Endothelial cell of umbilical vein (primary cell): ENCODE measurements around the gene SRP68. TPM values are rescaled to one million over a fixed set of nuclear protein-coding genes. Genes with fewer than 3 reads are reported as not detected.

Experiments used
- BruUV-seq: library from RNA; stranded (reverse); fragments of 400-500 nt; replicated peaks from 2 replicates; lab custom pipeline; 2021; lab: Mats Ljungman, UMichigan
- CTCF ChIA-PET: fragments of 300-600, 350-600 bp; sonication (Branson Sonifier 250); formaldehyde crosslinking; loops from one replicate; lab custom pipeline; 2021; ENCODE audit warnings: antibody characterized with exemption, inconsistent platforms; lab: Charles Lee
- POLR2A ChIA-PET: fragments of 300-600, 350-600 bp; sonication (Branson Sonifier 250); formaldehyde crosslinking; loops from one replicate; lab custom pipeline; 2021; ENCODE audit warnings: antibody characterized with exemption, inconsistent platforms; lab: Charles Lee
- DNase-seq: peaks from one replicate; pipeline ENCODE4 v3.0.0-alpha.2; 2011; ENCODE audit warnings: low read depth, low spot score
- FAIRE-seq: peaks from 2 replicates; lab custom pipeline; 2011; peaks lifted over from hg19 to GRCh38; lab: Jason Lieb, UNC
- H2AFZ ChIP-seq: 2 replicates; pipeline ENCODE4 v1.6.0; 2012; ENCODE audit warnings: low read depth, low read length, control low read depth, inconsistent platforms
- H3K27ac ChIP-seq: 2 replicates; pipeline ENCODE4 v1.5.1; 2011; ENCODE audit warnings: low read depth, mild to moderate bottlenecking, control low read depth, low read length, moderate library complexity; ENCODE audit not compliant: insufficient read depth
- H3K27me3 ChIP-seq, 2 experiments: 2 replicates each; pipeline versions ENCODE4 v1.6.0 to v1.6.1; 2011; ENCODE audit warnings: low read length in 2 of 2, mixed read lengths in 1 of 2; ENCODE audit not compliant: control insufficient read depth in 2 of 2, insufficient read depth in 2 of 2
- H3K36me3 ChIP-seq, 2 experiments: 2 replicates in 1 of 2; 3 replicates in 1 of 2; pipeline ENCODE4 v1.5.1; 2011; ENCODE audit warnings: low read length in 2 of 2, mild to moderate bottlenecking in 1 of 2, moderate library complexity in 1 of 2; ENCODE audit not compliant: control insufficient read depth in 2 of 2, insufficient read depth in 2 of 2; ENCODE audit errors: extremely low read depth in 1 of 2
- H3K4me1 ChIP-seq: 3 replicates; pipeline ENCODE4 v1.5.1; 2011; ENCODE audit warnings: mild to moderate bottlenecking, low read length; ENCODE audit not compliant: control insufficient read depth, insufficient read depth; ENCODE audit errors: extremely low read depth
- H3K4me2 ChIP-seq: 2 replicates; pipeline ENCODE4 v1.6.1; 2011; ENCODE audit warnings: low read length, control low read depth, mixed read lengths; ENCODE audit not compliant: insufficient read depth
- H3K4me3 ChIP-seq, 3 experiments: fragments of 200-600 bp in 1 of 3; sonication (generic), shearing (Covaris generic) in 1 of 3; replicated peaks in 1 of 3; 2 replicates each; pipeline ENCODE4 v1.5.1; 2011 to 2016; ENCODE audit warnings: control low read depth in 3 of 3, low read length in 3 of 3, mild to moderate bottlenecking in 2 of 3, inconsistent platforms in 1 of 3, low read depth in 1 of 3, moderate library complexity in 1 of 3; ENCODE audit not compliant: insufficient read depth in 1 of 3
- H3K79me2 ChIP-seq: 2 replicates; pipeline ENCODE4 v1.6.0; 2012; ENCODE audit warnings: low read length, inconsistent platforms; ENCODE audit not compliant: control insufficient read depth, insufficient read depth
- H3K9ac ChIP-seq: replicated peaks from 2 replicates; pipeline ENCODE3; 2011; ENCODE audit warnings: low read length, control low read depth; ENCODE audit not compliant: insufficient read depth; ENCODE audit errors: extremely low read depth
- H3K9me1 ChIP-seq: replicated peaks from 3 replicates; pipeline ENCODE4 v1.6.0; 2011; ENCODE audit warnings: mild to moderate bottlenecking, low read length; ENCODE audit not compliant: control insufficient read depth, insufficient read depth; ENCODE audit errors: extremely low read depth
- H3K9me3 ChIP-seq: replicated peaks from 2 replicates; pipeline ENCODE4 v1.5.1; 2012; ENCODE audit warnings: low read length, inconsistent platforms; ENCODE audit not compliant: control insufficient read depth, insufficient read depth
- H4K20me1 ChIP-seq: replicated peaks from 2 replicates; pipeline ENCODE3; 2011; ENCODE audit warnings: mild to moderate bottlenecking, low read length; ENCODE audit not compliant: control insufficient read depth, insufficient read depth; ENCODE audit errors: extremely low read depth
- CTCF ChIP-seq, 2 donors: IDR thresholded peaks; 1 replicate in 1 of 2; 2 replicates in 1 of 2; pipeline ENCODE4 v1.5.1; 2011; ENCODE audit warnings: low read length in 2 of 2, mild to moderate bottlenecking in 2 of 2, moderate library complexity in 2 of 2, control low read depth in 1 of 2, inconsistent platforms in 1 of 2, low read depth in 1 of 2; ENCODE audit not compliant: insufficient read depth in 1 of 2; ENCODE audit errors: extremely low read depth in 1 of 2
- EZH2 ChIP-seq: IDR thresholded peaks from 2 replicates; pipeline ENCODE4 v1.6.1; 2012; ENCODE audit warnings: borderline replicate concordance, low read depth, mild to moderate bottlenecking, moderate library complexity, low read length, inconsistent platforms; ENCODE audit not compliant: severe bottlenecking
- FOS ChIP-seq: IDR thresholded peaks from 2 replicates; pipeline ENCODE4 v1.6.1; 2011; ENCODE audit warnings: mild to moderate bottlenecking, low read length, moderate library complexity, borderline replicate concordance; ENCODE audit not compliant: insufficient read depth
- GATA2 ChIP-seq: IDR thresholded peaks from 2 replicates; pipeline ENCODE4 v1.7.0; 2011; ENCODE audit warnings: low read depth, mild to moderate bottlenecking, moderate library complexity, mixed read lengths, low read length; ENCODE audit not compliant: insufficient read length, insufficient read depth
- JUN ChIP-seq: IDR thresholded peaks from 2 replicates; pipeline ENCODE4 v1.6.1; 2011; ENCODE audit warnings: borderline replicate concordance, low read depth; ENCODE audit not compliant: insufficient read length, insufficient read depth
- MYC ChIP-seq: IDR thresholded peaks from one replicate; pipeline ENCODE4 v1.6.1; 2011; ENCODE audit warnings: mild to moderate bottlenecking, low read depth, low read length
- POLR2A ChIP-seq: IDR thresholded peaks from 2 replicates; pipeline ENCODE4 v1.6.1; 2012; ENCODE audit warnings: low read depth, mild to moderate bottlenecking, control low read depth, low read length
- POLR2AphosphoS5 ChIP-seq: IDR thresholded peaks from 2 replicates; pipeline ENCODE4 v1.6.1; 2012; ENCODE audit warnings: low read depth, mild to moderate bottlenecking, control low read depth, low read length, moderate library complexity; ENCODE audit not compliant: insufficient read depth
- dilution Hi-C: fragments of 300-500 bp; cut with MboI; formaldehyde crosslinking; loops from one replicate; pipeline ENCODE4 v1.15.0; 2019; ENCODE audit warnings: low sequenced_read_pairs; ENCODE audit not compliant: extremely low pct_ligation_motif_present
- intact Hi-C: fragments of 100-400 bp; cut with micrococcal nuclease; formaldehyde crosslinking; loops from one replicate; pipeline ENCODE4 v1.10.0; 2022
- polyA plus RNA-seq, 4 experiments: library from polyadenylated mRNA; depleted of rRNA in 3 of 4; stranded (reverse) in 3 of 4; unstranded in 1 of 4; fragments of >200 nt; gene quantifications; 2 replicates each; pipeline versions ENCODE4 v1.2.1 to v1.2.3, GENCODE V29; 2011 to 2012; ENCODE audit warnings: missing spikeins in 1 of 4
- total RNA-seq: library from RNA; stranded (reverse); gene quantifications from 2 replicates; pipeline ENCODE4 v1.2.3, GENCODE V29; 2021
- TF ChIP-seq, protein P1 (sequence below): IDR thresholded peaks from 2 replicates; pipeline ENCODE4 v1.6.1; 2011; ENCODE audit not compliant: insufficient read depth, insufficient read length

The SRP68 gene
- total and polyA plus RNA-seq, 2 donors (not counting 3 experiments of a cell fraction or from before 2014, with no cell fraction given) = 64.6 to 81.7 TPM

GRCh38 chr17:76106703-76107102 is 34.4 kb upstream of the SRP68 start:
- dilution Hi-C loops (no loop called here), intact Hi-C loops (loop anchor here (5.0 kb wide), 1 partner anchor 94 kb away; no protein-coding TSS in a partner anchor)
- TF ChIP-seq POLR2A (no peak), EZH2 (no peak), MYC (no peak), GATA2 (no peak), CTCF (IDR thresholded peaks at IDR 0.05; ENCODE audit: extremely low read depth in 1 of 2, insufficient read depth in 1 of 2, low read depth in 1 of 2, low read length in 2 of 2) (no peak), FOS (no peak), JUN (no peak), POLR2AphosphoS5 (no peak)
- TF ChIP-seq, protein P1, sequence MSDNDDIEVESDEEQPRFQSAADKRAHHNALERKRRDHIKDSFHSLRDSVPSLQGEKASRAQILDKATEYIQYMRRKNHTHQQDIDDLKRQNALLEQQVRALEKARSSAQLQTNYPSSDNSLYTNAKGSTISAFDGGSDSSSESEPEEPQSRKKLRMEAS = no peak
- no peak for DNase-seq
- ChIA-PET CTCF (interaction anchor here (0.7 to 2.6 kb wide), 5 partner anchors 14 to 173 kb away, joined by 3 to 28 read pairs (median 7); no protein-coding TSS in a partner anchor), POLR2A (no interaction called here)
- FAIRE-seq = no peak
- Histone ChIP-seq H2AFZ (peak overlapping the region; percentile 29), H4K20me1 (no peaks in the 10 kb centered on the region), H3K79me2 (peaks cover 11% of the 10 kb centered on the region), H3K9ac (no peak overlapping the region), H3K4me3 (no peak overlapping the region), H3K27me3 (no peaks in the 10 kb centered on the region), H3K27ac (no peak overlapping the region), H3K36me3 (peaks cover 0 to under 1% of the 10 kb centered on the region in 2 experiments), H3K9me3 (no peaks in the 10 kb centered on the region), H3K4me1 (peaks cover 8% of the 10 kb centered on the region), H3K9me1 (no peaks in the 10 kb centered on the region), H3K4me2 (no peak overlapping the region)
- BruUV-seq = no TSS peak
